ENCODE measurements around the gene RPS23. TPM values are rescaled to one million over a fixed set of nuclear protein-coding genes. Genes with fewer than 3 reads are reported as not detected.

Gene RPS23
- total RNA-seq, 3 donors from 2014 or later (not counting 1 experiment from before 2014, with no cell fraction given), result 1,162 to 1,462 (median 1,451) TPM

DNA sequence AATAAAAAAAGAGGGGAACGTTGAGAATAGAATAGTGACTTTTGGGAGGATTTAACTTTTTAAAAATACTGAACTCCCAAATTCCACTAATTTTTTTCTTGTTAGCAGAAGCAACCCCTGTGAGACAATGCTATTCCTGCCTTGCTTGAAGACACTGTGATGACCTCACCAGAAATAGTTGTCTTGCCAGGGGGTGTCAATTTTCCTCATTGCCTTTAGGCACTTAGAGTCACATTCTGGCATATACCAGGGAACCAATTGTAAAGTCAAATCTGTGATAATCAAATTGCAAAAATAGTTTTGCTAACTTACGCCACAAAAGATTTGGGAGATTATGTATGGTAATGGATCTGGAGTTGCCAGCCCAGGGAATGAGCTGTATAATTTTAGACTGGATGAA is 42.8 kb upstream of the RPS23 start:
- no peak overlapping the region for H3K4me3 ChIP-seq (ENCODE audit: low read length)
- Mint-ChIP-seq H3K36me3 (no peaks in the 10 kb centered on the region), H3K27me3 (ENCODE audit: low read depth in 2 of 2) (peaks cover 0 to 15% of the 10 kb centered on the region in 2 donors), H3K9me3 (no peaks in the 10 kb centered on the region), H3K4me3 (no peak overlapping the region), H3K27ac (no peak overlapping the region), H3K4me1 (no peaks in the 10 kb centered on the region)
- no peak overlapping the region for H3K27ac ChIP-seq (ENCODE audit: low read length)
- no peak for TF ChIP-seq CTCF (IDR thresholded peaks at IDR 0.05)
- WGBS (ENCODE audit: insufficient coverage), result 100% methylated on average over 1 of the region's 2 CpGs
- H3K9me3 ChIP-seq (ENCODE audit: control insufficient read depth, insufficient read depth, low read length), result no peaks in the 10 kb centered on the region
- no peaks in the 10 kb centered on the region for H3K4me1 ChIP-seq (ENCODE audit: control insufficient read depth, insufficient read depth, low read length)
- DNase-seq (no peak), ATAC-seq (no peak)
- intact Hi-C loops (cut with micrococcal nuclease), result no loop called here
- no peaks in the 10 kb centered on the region for H3K27me3 ChIP-seq (ENCODE audit: control insufficient read depth, insufficient read depth, low read length)
- no peaks in the 10 kb centered on the region for H3K36me3 ChIP-seq (ENCODE audit: control insufficient read depth, insufficient read depth, low read length)

GRCh38 chr5:82319651-82320376 is 41.7 kb upstream of the RPS23 start:
- no peaks in the 10 kb centered on the region for H3K27me3 ChIP-seq (ENCODE audit: control insufficient read depth, insufficient read depth, low read length)
- H3K27ac Mint-ChIP-seq, result no peak overlapping the region
- H3K36me3 Mint-ChIP-seq, result no peaks in the 10 kb centered on the region
- H3K36me3 ChIP-seq (ENCODE audit: control insufficient read depth, insufficient read depth, low read length), result no peaks in the 10 kb centered on the region
- H3K9me3 Mint-ChIP-seq, result no peaks in the 10 kb centered on the region
- no peak for TF ChIP-seq CTCF (IDR thresholded peaks at IDR 0.05)
- H3K27me3 Mint-ChIP-seq (ENCODE audit: low read depth in 2 of 2), result peaks cover 0 to 15% of the 10 kb centered on the region in 2 donors
- H3K4me3 ChIP-seq (ENCODE audit: low read length), result no peak overlapping the region
- 92% methylated on average over 5 of the region's 5 CpGs for WGBS (ENCODE audit: insufficient coverage)
- H3K4me3 Mint-ChIP-seq, result no peak overlapping the region
- H3K4me1 ChIP-seq (ENCODE audit: control insufficient read depth, insufficient read depth, low read length), result no peaks in the 10 kb centered on the region
- no peaks in the 10 kb centered on the region for H3K4me1 Mint-ChIP-seq
- H3K27ac ChIP-seq (ENCODE audit: low read length), result no peak overlapping the region
- ATAC-seq, result no peak
- intact Hi-C loops (cut with micrococcal nuclease), result no loop called here
- no peaks in the 10 kb centered on the region for H3K9me3 ChIP-seq (ENCODE audit: control insufficient read depth, insufficient read depth, low read length)
- DNase-seq, result no peak

GRCh38 chr5:82319192-82319591 is 41.0 kb upstream of the RPS23 start:
- ATAC-seq, result no peak
- H3K9me3 Mint-ChIP-seq, result no peaks in the 10 kb centered on the region
- Histone ChIP-seq H3K36me3 (ENCODE audit: control insufficient read depth, insufficient read depth, low read length) (no peaks in the 10 kb centered on the region), H3K4me3 (ENCODE audit: low read length) (no peak overlapping the region), H3K4me1 (ENCODE audit: control insufficient read depth, insufficient read depth, low read length) (no peaks in the 10 kb centered on the region), H3K9me3 (ENCODE audit: control insufficient read depth, insufficient read depth, low read length) (no peaks in the 10 kb centered on the region), H3K27me3 (ENCODE audit: control insufficient read depth, insufficient read depth, low read length) (no peaks in the 10 kb centered on the region), H3K27ac (ENCODE audit: low read length) (no peak overlapping the region)
- intact Hi-C loops (cut with micrococcal nuclease), result no loop called here
- H3K27ac Mint-ChIP-seq, result no peak overlapping the region
- DNase-seq, result no peak
- H3K36me3 Mint-ChIP-seq, result no peaks in the 10 kb centered on the region
- peaks cover 0 to 15% of the 10 kb centered on the region in 2 donors for H3K27me3 Mint-ChIP-seq (ENCODE audit: low read depth in 2 of 2)
- H3K4me3 Mint-ChIP-seq, result no peak overlapping the region
- no peak for TF ChIP-seq CTCF (IDR thresholded peaks at IDR 0.05)
- WGBS (ENCODE audit: insufficient coverage), result 57% methylated on average over 2 of the region's 2 CpGs
- no peaks in the 10 kb centered on the region for H3K4me1 Mint-ChIP-seq
